Activated naive CD4-positive, alpha-beta T cell treated with anti-CD3 and anti-CD28 coated beads for 36 hours (primary cell): ENCODE results near the gene MROH8. TPM values are rescaled to one million over a fixed set of nuclear protein-coding genes. Genes with fewer than 3 reads are reported as not detected.

Source experiments
- CTCF ChIA-PET: fragments of 350-600 bp; sonication (Branson Sonifier 250); formaldehyde crosslinking; loops from one replicate; lab custom pipeline; 2021; ENCODE audit warnings: antibody characterized with exemption; lab: Charles Lee
- DNase-seq: peaks from one replicate; pipeline ENCODE4 v3.0.0-alpha.2; 2020
- H3K27ac Mint-ChIP-seq: one replicate; pipeline ENCODE4 v1.8.0; 2021; ENCODE audit warnings: mild to moderate bottlenecking, mixed read lengths
- H3K27me3 Mint-ChIP-seq: one replicate; pipeline ENCODE4 v1.8.0; 2021; ENCODE audit warnings: low read depth, mixed read lengths
- H3K36me3 Mint-ChIP-seq: one replicate; pipeline ENCODE4 v1.8.0; 2021; ENCODE audit warnings: low read depth, mixed read lengths
- H3K4me1 Mint-ChIP-seq: one replicate; pipeline ENCODE4 v1.8.0; 2021; ENCODE audit warnings: low read depth, mixed read lengths
- H3K4me3 Mint-ChIP-seq: one replicate; pipeline ENCODE4 v1.8.0; 2021; ENCODE audit warnings: mild to moderate bottlenecking, moderate library complexity, mixed read lengths
- H3K9me3 Mint-ChIP-seq: one replicate; pipeline ENCODE4 v1.8.0; 2021; ENCODE audit warnings: mixed read lengths
- intact Hi-C: fragments of 100-400 bp; cut with micrococcal nuclease; formaldehyde crosslinking; loops from one replicate; pipeline ENCODE4 v1.15.1; 2023
- total RNA-seq, 2 experiments: library from RNA; stranded (reverse); gene quantifications; one replicate each; pipeline ENCODE4 v1.2.3, GENCODE V29; 2021

MROH8 gene
- total RNA-seq, 2 experiments from 2014 or later, result 0.54 to 0.91 TPM

DNA sequence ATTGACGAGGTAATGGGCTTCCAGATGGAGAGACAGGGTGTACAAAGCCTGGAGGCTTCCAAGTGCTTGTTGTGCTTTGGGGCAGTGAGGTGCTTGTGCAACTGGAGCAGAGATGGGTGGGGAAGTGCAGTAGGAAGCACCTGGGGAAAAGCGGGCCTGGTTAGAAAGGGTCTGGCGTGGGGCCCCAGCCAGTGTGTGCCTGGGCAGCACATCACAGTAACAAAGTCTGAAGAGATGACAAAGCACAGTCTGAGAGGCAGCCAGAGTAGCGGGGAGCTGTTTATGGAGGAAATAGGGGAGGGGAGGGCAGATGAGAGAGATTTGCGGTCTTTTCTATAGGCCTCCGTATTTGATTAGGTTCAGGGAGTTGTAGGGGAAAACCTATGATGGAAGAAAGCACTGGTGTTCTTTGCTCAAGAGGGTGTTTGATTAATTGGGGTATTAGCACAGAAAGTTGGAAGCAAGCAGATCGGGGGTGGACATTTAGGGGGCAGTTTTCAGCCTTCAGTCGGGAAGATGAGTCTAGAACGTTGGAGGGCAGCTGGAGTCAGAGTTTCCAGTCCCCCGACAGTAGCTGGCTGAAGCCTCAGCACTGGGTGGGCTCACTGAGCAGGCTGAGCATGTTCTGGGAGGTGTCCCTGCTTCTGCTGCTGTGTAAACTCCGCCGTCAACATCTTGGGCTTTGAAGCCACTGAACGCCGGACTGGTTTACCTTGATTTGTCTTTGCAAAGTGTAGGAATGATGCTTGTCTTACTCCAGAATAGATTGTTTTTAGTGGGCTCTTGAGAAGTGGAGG, 15.5 kb upstream of the MROH8 start:
- Mint-ChIP-seq H3K4me3 (no peak overlapping the region), H3K36me3 (peaks cover 40% of the 10 kb centered on the region), H3K9me3 (no peaks in the 10 kb centered on the region), H3K27ac (peak overlapping the region; percentile 72), H3K27me3 (no peaks in the 10 kb centered on the region), H3K4me1 (peaks cover 61% of the 10 kb centered on the region)
- CTCF ChIA-PET, result interaction anchor here (0.5 to 8.4 kb wide), 21 partner anchors 9 to 608 kb away, joined by 3 to 45 read pairs (median 4); partner anchors contain the start of genes MROH8 and RPN2
- peak; percentile 42 for DNase-seq
- intact Hi-C loops, result loop anchor here (1.0 to 5.0 kb wide), 4 partner anchors 188 to 339 kb away; partner anchors contain the start of gene BLCAP

DNA sequence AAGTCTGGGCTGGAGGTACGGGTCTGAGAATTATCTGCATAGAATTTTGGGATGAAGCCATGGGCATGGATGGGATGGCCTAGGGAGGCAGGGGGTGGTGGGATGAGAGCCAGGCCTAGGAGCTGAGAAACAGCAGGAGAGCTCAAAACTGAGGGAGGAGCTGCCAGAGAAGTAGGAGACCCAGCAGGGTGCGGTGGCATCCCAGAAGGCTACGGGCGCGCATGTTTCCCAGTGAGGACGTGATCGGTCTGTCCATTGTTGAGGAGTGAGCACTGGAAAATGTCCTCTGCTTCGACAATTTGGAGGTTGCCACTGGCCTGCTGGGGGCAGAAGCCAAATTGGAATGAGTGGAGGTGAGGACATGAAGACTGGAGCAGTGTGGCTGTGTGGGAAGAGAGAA, 14.5 kb upstream of the MROH8 start:
- intact Hi-C loops, result loop anchor here (2.0 to 5.0 kb wide), 2 partner anchors 187 to 333 kb away; partner anchors contain the start of gene BLCAP

DNA sequence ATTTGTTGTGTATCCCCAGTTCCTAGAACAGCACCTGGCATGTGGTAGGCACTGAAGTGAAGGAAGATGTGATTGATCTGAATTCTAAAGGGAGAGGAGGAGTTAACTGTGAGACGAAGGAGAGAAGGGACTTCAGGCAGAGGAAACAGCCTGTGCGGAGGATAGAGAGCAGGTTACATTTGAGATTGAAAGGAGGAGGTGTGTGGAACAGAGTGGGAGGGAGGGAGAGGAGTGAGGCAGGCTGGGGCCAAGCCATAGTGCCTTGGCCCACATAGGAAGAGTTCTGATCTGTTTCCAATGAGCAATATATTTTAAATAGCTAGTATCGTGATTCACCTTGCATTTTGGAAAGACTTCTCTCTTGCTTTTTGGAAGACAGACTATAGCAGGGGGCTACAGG, 13.9 kb upstream of the MROH8 start:
- no peak for DNase-seq
- Mint-ChIP-seq H3K27me3 (no peaks in the 10 kb centered on the region), H3K4me3 (no peak overlapping the region), H3K27ac (no peak overlapping the region), H3K36me3 (peaks cover 45% of the 10 kb centered on the region), H3K9me3 (no peaks in the 10 kb centered on the region), H3K4me1 (peaks cover 71% of the 10 kb centered on the region)
- CTCF ChIA-PET, result interaction anchor here (5.2 to 8.4 kb wide), 2 partner anchors 11 to 16 kb away, joined by 45 read pairs; partner anchors contain the start of genes MROH8 and RPN2
- intact Hi-C loops, result loop anchor here (5.0 kb wide), 1 partner anchor 186 kb away; no protein-coding TSS in a partner anchor

More for the DNA sequence above, 14.5 kb upstream of the MROH8 start:
- H3K9me3 Mint-ChIP-seq, result no peaks in the 10 kb centered on the region
- no peak overlapping the region for H3K4me3 Mint-ChIP-seq
- peak overlapping the region; percentile 47 for H3K27ac Mint-ChIP-seq
- H3K36me3 Mint-ChIP-seq, result peaks cover 46% of the 10 kb centered on the region
- CTCF ChIA-PET, result interaction anchor here (0.6 to 8.4 kb wide), 5 partner anchors 12 to 21 kb away, joined by 3 to 45 read pairs (median 4); partner anchors contain the start of genes MROH8 and RPN2
- no peaks in the 10 kb centered on the region for H3K27me3 Mint-ChIP-seq
- H3K4me1 Mint-ChIP-seq, result peaks cover 71% of the 10 kb centered on the region
- no peak for DNase-seq

DNA sequence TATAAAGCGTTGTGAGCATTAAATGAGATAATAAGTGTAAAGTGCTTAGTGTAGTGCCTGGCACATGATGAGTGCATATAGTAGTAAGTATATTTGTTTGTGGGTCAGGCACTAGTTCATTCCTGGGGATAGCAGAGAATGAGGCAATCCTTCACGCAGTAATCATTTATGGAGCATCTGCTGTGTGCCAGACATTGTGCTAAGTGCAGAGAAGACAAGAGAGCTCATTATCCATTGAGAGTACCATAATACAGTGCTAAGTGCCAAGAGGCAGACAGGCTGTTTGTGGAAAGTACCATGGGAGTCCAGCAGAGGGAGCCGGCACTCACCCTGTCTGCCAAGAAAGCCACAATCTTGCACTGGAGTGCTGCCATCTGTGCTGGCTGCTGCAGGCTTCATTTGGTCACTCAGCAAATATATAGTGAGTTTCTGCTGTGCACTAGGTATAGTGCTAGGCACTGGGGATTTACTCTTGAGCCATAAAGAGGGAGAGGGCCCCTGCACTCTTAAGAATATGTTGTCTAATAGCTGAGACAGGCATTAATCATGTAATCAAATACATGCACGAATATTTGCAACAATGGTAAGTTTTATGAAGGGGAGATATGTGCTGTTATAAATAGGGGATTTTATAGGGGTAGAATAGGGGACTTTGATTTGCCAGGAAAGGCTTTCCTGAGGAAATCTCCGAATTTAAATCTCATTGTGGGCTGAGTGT, 12.9 kb upstream of the MROH8 start:
- intact Hi-C loops, result loop anchor here (5.0 kb wide), 1 partner anchor 185 kb away; no protein-coding TSS in a partner anchor
- H3K4me3 Mint-ChIP-seq, result no peak overlapping the region
- H3K9me3 Mint-ChIP-seq, result no peaks in the 10 kb centered on the region
- H3K27me3 Mint-ChIP-seq, result no peaks in the 10 kb centered on the region
- H3K4me1 Mint-ChIP-seq, result peaks cover 75% of the 10 kb centered on the region
- peak overlapping the region; percentile 51 for H3K27ac Mint-ChIP-seq
- DNase-seq, result peak; percentile 81
- peaks cover 49% of the 10 kb centered on the region for H3K36me3 Mint-ChIP-seq
- CTCF ChIA-PET, result interaction anchor here (0.7 to 8.4 kb wide), 14 partner anchors 9 to 347 kb away, joined by 3 to 45 read pairs (median 4); partner anchors contain the start of genes MANBAL, MROH8, RBL1 and RPN2

DNA sequence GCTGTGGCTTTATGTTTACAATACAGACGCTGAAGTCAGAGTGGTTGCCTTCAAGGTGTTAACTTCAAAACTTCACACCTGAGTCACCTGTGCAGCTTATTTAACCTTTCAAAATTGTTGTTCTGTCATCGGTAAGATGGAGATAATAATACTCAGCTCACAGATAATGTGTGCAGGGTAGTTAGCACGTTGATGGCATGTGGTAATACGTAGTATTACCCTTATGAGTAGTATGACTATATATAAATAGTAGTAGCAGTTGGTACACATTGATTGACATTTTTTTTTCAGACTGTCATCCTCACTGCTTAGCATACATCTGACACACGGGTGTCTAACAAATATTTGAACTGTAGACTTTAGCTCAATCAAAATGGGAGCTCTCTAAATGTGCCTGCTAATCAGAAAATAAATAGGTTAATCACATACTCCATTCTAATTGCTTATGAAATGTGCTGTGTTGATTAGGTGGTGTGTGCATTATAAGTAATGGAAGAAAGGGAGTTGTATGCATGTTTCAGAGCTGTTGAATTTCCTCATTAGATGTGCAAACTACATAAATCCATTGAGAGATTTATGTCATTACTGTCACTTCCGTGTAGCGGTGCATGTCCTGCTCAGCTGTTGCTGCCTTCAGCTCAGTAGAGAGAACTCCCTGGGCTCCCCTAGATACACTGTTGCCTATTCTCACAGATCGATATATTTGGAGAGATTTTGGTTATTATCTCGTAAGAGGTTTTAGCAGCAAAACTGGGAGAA, 11.2 kb upstream of the MROH8 start:
- H3K27ac Mint-ChIP-seq, result peak overlapping the region; percentile 83
- intact Hi-C loops, result loop anchor here (5.0 kb wide), 1 partner anchor 183 kb away; no protein-coding TSS in a partner anchor
- CTCF ChIA-PET, result interaction anchor here (0.8 to 8.4 kb wide), 7 partner anchors 8 to 274 kb away, joined by 3 to 45 read pairs (median 11); partner anchors contain the start of genes MROH8 and RPN2
- H3K9me3 Mint-ChIP-seq, result no peaks in the 10 kb centered on the region
- peaks cover 40% of the 10 kb centered on the region for H3K36me3 Mint-ChIP-seq
- H3K4me1 Mint-ChIP-seq, result peaks cover 72% of the 10 kb centered on the region
- no peaks in the 10 kb centered on the region for H3K27me3 Mint-ChIP-seq
- H3K4me3 Mint-ChIP-seq, result no peak overlapping the region
- DNase-seq, result no peak

DNA sequence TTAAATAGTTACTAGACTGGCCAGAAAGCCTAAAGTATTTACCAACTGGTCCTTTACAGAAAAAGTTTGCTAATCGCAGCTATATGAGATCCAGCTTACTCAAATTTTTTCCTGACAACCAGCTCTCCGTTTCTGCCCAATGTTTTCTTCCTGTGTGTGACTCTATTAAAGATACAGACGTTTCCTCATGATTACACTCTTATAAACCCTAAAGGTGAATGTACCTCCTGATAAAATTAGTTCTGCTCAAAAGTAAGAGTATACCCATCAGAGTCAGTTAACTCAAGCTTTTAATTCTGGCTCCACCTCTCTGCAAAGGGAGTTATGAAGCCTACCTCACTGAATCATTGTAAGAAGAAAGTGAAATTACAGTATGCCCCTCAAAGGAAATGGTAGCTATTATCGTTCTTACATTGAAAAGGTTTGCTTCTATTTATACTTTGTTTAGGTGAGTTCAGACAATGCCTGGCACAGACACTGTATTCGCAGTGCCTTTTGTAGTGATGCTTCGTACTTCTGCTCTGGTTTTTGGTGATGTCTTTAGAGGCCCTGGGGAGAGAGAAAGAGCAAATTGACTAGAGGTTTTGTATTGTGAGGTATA, 10.2 kb upstream of the MROH8 start:
- DNase-seq, result no peak
- peaks cover 67% of the 10 kb centered on the region for H3K4me1 Mint-ChIP-seq

DNA sequence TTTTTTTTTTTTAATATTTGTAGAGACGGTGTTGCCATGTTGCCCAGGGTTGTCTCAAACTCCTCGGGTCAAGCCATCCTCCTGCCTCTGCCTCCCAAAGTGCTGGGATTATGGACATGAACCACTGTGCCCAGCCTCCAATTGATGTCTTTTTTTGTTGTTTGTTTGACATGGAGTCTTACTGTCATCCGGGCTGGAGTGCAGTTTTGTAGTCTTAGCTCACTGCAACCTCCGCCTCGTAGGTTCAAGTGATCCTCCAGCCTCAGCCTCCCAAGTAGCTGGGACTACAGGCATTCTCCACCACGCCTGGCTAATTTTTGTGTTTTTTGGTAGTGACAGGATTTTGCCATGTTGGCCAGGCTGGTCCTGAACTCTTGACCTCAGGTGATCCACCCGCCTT, 9.4 kb upstream of the MROH8 start:
- Mint-ChIP-seq H3K36me3 (peaks cover 47% of the 10 kb centered on the region), H3K27me3 (no peaks in the 10 kb centered on the region)

More for the DNA sequence above, 10.2 kb upstream of the MROH8 start:
- Mint-ChIP-seq H3K27me3 (no peaks in the 10 kb centered on the region), H3K9me3 (no peaks in the 10 kb centered on the region), H3K27ac (peak overlapping the region; percentile 83), H3K36me3 (peaks cover 46% of the 10 kb centered on the region), H3K4me3 (peak overlapping the region; percentile 38)
- intact Hi-C loops, result loop anchor here (1.0 to 5.0 kb wide), 2 partner anchors 11 to 182 kb away; no protein-coding TSS in a partner anchor
- CTCF ChIA-PET, result interaction anchor here (0.6 to 8.4 kb wide), 8 partner anchors 7 to 275 kb away, joined by 3 to 45 read pairs (median 8); partner anchors contain the start of genes MROH8 and RPN2

DNA sequence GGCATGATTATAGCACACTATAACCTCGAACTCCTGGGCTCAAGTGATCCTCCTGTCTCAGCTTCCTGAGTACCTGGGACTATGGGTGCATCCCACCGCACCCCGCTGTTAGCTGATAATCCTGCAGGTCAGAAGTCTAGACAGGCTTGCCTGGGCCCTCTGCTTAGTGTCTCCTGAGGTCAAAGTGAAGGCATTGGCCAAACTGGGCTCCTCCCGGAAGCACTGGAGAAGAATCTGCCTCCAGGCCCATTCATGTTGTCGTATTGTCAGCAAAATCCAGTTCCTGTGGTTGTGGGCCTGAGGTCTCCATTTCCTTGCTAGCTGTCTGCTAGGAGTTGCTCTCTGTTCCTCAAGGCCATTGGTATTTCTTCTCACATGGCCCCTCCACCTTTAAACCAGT, 6.3 kb upstream of the MROH8 start:
- H3K27me3 Mint-ChIP-seq, result no peaks in the 10 kb centered on the region
- no peak for DNase-seq
- CTCF ChIA-PET, result interaction anchor here (0.7 to 1.0 kb wide), 2 partner anchors 9 to 986 kb away, joined by 3 to 4 read pairs; no protein-coding TSS in a partner anchor
- no peak overlapping the region for H3K27ac Mint-ChIP-seq
- no peak overlapping the region for H3K4me3 Mint-ChIP-seq
- H3K36me3 Mint-ChIP-seq, result peaks cover 38% of the 10 kb centered on the region
- H3K4me1 Mint-ChIP-seq, result peaks cover 69% of the 10 kb centered on the region
- H3K9me3 Mint-ChIP-seq, result no peaks in the 10 kb centered on the region
- intact Hi-C loops, result no loop called here

More for the DNA sequence above, 9.4 kb upstream of the MROH8 start:
- Mint-ChIP-seq H3K27ac (peak overlapping the region; percentile 37), H3K4me3 (no peak overlapping the region), H3K9me3 (no peaks in the 10 kb centered on the region), H3K4me1 (peaks cover 65% of the 10 kb centered on the region)
- CTCF ChIA-PET, result interaction anchor here (0.6 to 8.4 kb wide), 4 partner anchors 7 to 95 kb away, joined by 4 to 45 read pairs (median 24); partner anchors contain the start of genes MROH8 and RPN2
- DNase-seq, result no peak
- intact Hi-C loops, result loop anchor here (1.0 kb wide), 1 partner anchor 10 kb away; no protein-coding TSS in a partner anchor

DNA sequence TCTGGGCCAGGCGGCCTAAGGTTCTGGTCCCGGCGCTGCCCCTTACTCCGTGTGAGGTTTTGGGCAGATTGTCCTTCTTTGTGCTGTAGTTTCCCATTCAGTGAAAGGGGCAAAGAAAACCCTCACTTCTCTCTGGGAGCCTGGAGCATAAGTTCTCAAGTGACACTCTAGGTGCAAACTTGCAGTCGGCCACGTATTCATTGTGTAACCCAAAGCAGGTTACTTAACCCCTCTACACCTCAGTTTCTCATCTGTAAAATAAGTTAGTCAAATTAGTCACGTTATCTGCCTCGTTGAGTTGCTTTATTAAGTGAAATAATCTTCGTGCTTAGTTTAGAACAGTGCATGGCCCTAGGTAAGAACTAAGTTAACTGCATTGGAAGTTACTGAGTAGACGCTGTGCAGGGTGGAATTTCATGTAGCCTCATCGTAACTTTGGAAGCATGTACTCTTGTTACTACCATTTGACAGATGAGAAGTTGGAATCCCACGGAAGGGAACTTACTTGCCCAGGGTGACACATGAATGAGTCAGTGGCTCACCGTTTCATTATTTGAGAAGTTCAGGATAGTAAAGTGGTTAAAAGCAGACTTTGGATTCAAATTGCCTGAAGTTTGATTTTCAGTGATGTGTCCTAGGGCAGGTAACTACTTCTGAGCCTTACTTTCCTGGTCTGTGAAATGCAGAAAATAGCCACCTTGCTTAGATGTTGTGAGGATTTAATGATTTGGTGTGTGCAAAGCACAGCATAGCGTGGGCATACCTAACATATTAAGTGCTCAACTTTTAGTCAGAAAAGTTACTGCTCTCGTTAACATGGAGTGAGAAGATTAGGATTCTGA, 556 bp upstream of the MROH8 start:
- Mint-ChIP-seq H3K36me3 (peaks cover 11% of the 10 kb centered on the region), H3K9me3 (no peaks in the 10 kb centered on the region), H3K4me1 (peaks cover 43% of the 10 kb centered on the region), H3K27ac (peak overlapping the region; percentile 97), H3K27me3 (no peaks in the 10 kb centered on the region), H3K4me3 (peak overlapping the region; percentile 94)
- intact Hi-C loops, result loop anchor here (2.0 kb wide), 3 partner anchors 229 to 853 kb away; partner anchors contain the start of genes RPRD1B, SAMHD1 and TTI1
- DNase-seq, result peak; percentile 34
- CTCF ChIA-PET, result interaction anchor here (0.7 to 4.9 kb wide), 5 partner anchors 11 to 348 kb away, joined by 3 to 45 read pairs (median 4); no protein-coding TSS in a partner anchor

DNA sequence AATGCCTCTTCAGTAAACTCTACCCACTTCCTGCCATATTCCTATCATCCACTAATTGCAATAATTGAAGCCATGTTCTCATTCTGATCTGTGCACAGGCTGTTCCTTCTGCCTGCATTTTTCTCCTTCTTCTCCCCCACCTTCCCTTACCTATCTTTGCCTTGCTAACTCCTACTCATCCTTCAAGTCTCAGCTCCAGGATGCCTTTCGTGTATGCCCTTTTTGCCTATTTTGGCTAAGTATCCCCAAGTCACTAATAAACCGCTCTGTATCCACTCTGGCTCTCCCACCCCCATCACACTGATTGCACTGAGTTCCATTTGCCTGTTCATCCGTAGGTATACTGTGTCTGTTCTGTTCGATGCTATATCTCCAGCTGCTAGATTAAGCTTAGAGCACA, 6.5 kb downstream of the MROH8 start:
- CTCF ChIA-PET, result interaction anchor here (0.7 to 1.0 kb wide), 3 partner anchors 21 to 24 kb away, joined by 3 to 4 read pairs (median 4); no protein-coding TSS in a partner anchor
- no peak overlapping the region for H3K27ac Mint-ChIP-seq
- no peak for DNase-seq
- no peaks in the 10 kb centered on the region for H3K9me3 Mint-ChIP-seq
- H3K36me3 Mint-ChIP-seq, result no peaks in the 10 kb centered on the region
- intact Hi-C loops, result no loop called here
- no peak overlapping the region for H3K4me3 Mint-ChIP-seq
- no peaks in the 10 kb centered on the region for H3K4me1 Mint-ChIP-seq
- no peaks in the 10 kb centered on the region for H3K27me3 Mint-ChIP-seq
